Colonic mucosa (tissue), 4 donors: ENCODE results near the gene MAGI3. TPM values are rescaled to one million over a fixed set of nuclear protein-coding genes. Genes with fewer than 3 reads are reported as not detected.

Experiments used
- DNase-seq: peaks from one replicate; pipeline ENCODE4 v3.0.0-alpha.2; 2020
- H3K27ac ChIP-seq: fragments of 200-600 bp; one replicate; pipeline ENCODE4 v1.8.0; 2021
- H3K27me3 ChIP-seq: fragments of 200-600 bp; one replicate; pipeline ENCODE4 v1.8.0; 2021
- H3K36me3 ChIP-seq: fragments of 200-600 bp; one replicate; pipeline ENCODE4 v1.8.0; 2021
- H3K4me1 ChIP-seq: fragments of 200-600 bp; one replicate; pipeline ENCODE4 v1.8.0; 2021; ENCODE audit warnings: mild to moderate bottlenecking
- H3K4me3 ChIP-seq: fragments of 200-600 bp; one replicate; pipeline ENCODE4 v1.8.0; 2021
- H3K9ac ChIP-seq, 2 donors: one replicate each; pipeline ENCODE4 v1.7.0; 2013; ENCODE audit warnings: control low read depth in 2 of 2, low read depth in 2 of 2, low read length in 2 of 2
- H3K9me3 ChIP-seq: fragments of 200-600 bp; one replicate; pipeline ENCODE4 v1.8.0; 2021
- CTCF ChIP-seq: fragments of 200-600 bp; IDR thresholded peaks from one replicate; pipeline ENCODE4 v1.8.0; 2022; ENCODE audit warnings: antibody characterized with exemption, mild to moderate bottlenecking
- intact Hi-C: fragments of 100-400 bp; cut with DNase I; formaldehyde crosslinking; loops from one replicate; pipeline ENCODE4 v1.14.1; 2022
- total RNA-seq, 2 donors: library from RNA; stranded (reverse); fragmentation: NEBNext Ultra II Directional in 1 of 2; extraction: Animal tissue kit (Norgen Biotek cat#: 25700) in 1 of 2; gene quantifications; one replicate each; pipeline ENCODE4 v1.2.1, GENCODE V29; 2021
- donor health status: healthy.
- donor health status: DM: no; HTN: no; CAD: no.
- donor health status: DM: no; HTN: no; CAD: no.

Gene MAGI3
- total RNA-seq, 2 donors from 2014 or later = 38.2 to 46.5 TPM

- Histone ChIP-seq H3K27ac (no peak overlapping the region), H3K4me1 (no peaks in the 10 kb centered on the region), H3K9me3 (no peaks in the 10 kb centered on the region), H3K9ac (no peak overlapping the region), H3K4me3 (no peak overlapping the region), H3K36me3 (no peaks in the 10 kb centered on the region), H3K27me3 (no peaks in the 10 kb centered on the region)
- no peak for DNase-seq
- intact Hi-C loops = no loop called here
- TF ChIP-seq CTCF = no peak
Measured at GRCh38 chr1:113545210-113545609, 154.9 kb downstream of the MAGI3 start.

GRCh38 chr1:113545626-113546025 lies 155.3 kb downstream of the MAGI3 start:
- Histone ChIP-seq H3K27me3 (no peaks in the 10 kb centered on the region), H3K27ac (no peak overlapping the region), H3K36me3 (no peaks in the 10 kb centered on the region), H3K9me3 (no peaks in the 10 kb centered on the region), H3K9ac (no peak overlapping the region), H3K4me3 (no peak overlapping the region), H3K4me1 (no peaks in the 10 kb centered on the region)
- DNase-seq = no peak
- intact Hi-C loops = no loop called here
- TF ChIP-seq CTCF = no peak

GRCh38 chr1:113551728-113552127 lies 161.4 kb downstream of the MAGI3 start:
- no peaks in the 10 kb centered on the region for H3K4me1 ChIP-seq
- intact Hi-C loops = no loop called here
- no peak overlapping the region for H3K27ac ChIP-seq
- H3K4me3 ChIP-seq = no peak overlapping the region
- H3K27me3 ChIP-seq = no peaks in the 10 kb centered on the region
- no peak for TF ChIP-seq CTCF
- H3K9ac ChIP-seq = no peak overlapping the region
- no peak for DNase-seq
- H3K36me3 ChIP-seq = no peaks in the 10 kb centered on the region
- H3K9me3 ChIP-seq = no peaks in the 10 kb centered on the region

- Histone ChIP-seq H3K4me1 (no peaks in the 10 kb centered on the region), H3K4me3 (no peak overlapping the region), H3K27me3 (no peaks in the 10 kb centered on the region), H3K9me3 (no peaks in the 10 kb centered on the region), H3K9ac (no peak overlapping the region), H3K27ac (no peak overlapping the region), H3K36me3 (no peaks in the 10 kb centered on the region)
- DNase-seq = no peak
- TF ChIP-seq CTCF = no peak
- intact Hi-C loops = no loop called here
Measured at GRCh38 chr1:113552244-113552643, 161.9 kb downstream of the MAGI3 start.

- H3K27ac ChIP-seq = no peak overlapping the region
- H3K4me1 ChIP-seq = no peaks in the 10 kb centered on the region
- no peaks in the 10 kb centered on the region for H3K36me3 ChIP-seq
- no peak overlapping the region for H3K4me3 ChIP-seq
- no peaks in the 10 kb centered on the region for H3K9me3 ChIP-seq
- DNase-seq = no peak
- H3K9ac ChIP-seq = no peak overlapping the region
- TF ChIP-seq CTCF = no peak
- intact Hi-C loops = no loop called here
- no peaks in the 10 kb centered on the region for H3K27me3 ChIP-seq
Measured at GRCh38 chr1:113557187-113557586, 166.9 kb downstream of the MAGI3 start.

GRCh38 chr1:113565621-113566020 lies 175.3 kb downstream of the MAGI3 start:
- no peaks in the 10 kb centered on the region for H3K27me3 ChIP-seq
- intact Hi-C loops = no loop called here
- TF ChIP-seq CTCF = no peak

More at GRCh38 chr1:113565621-113566020, 175.3 kb downstream of the MAGI3 start:
- Histone ChIP-seq H3K4me3 (no peak overlapping the region), H3K9ac (no peak overlapping the region), H3K36me3 (no peaks in the 10 kb centered on the region), H3K27ac (no peak overlapping the region), H3K9me3 (no peaks in the 10 kb centered on the region), H3K4me1 (no peaks in the 10 kb centered on the region)
- DNase-seq = no peak
